DMS79 treated with DMSO at 0.1 percent for 48 hours (cell line): ENCODE data around the gene EHMT1.
A peak's percentile ranks its signal among the peaks of the same experiment; 100 is the strongest.

Experiments used
- DNase-seq: peaks from one replicate; lab custom pipeline; 2025; lab: John Stamatoyannopoulos, UW

Gene EHMT1

DNA sequence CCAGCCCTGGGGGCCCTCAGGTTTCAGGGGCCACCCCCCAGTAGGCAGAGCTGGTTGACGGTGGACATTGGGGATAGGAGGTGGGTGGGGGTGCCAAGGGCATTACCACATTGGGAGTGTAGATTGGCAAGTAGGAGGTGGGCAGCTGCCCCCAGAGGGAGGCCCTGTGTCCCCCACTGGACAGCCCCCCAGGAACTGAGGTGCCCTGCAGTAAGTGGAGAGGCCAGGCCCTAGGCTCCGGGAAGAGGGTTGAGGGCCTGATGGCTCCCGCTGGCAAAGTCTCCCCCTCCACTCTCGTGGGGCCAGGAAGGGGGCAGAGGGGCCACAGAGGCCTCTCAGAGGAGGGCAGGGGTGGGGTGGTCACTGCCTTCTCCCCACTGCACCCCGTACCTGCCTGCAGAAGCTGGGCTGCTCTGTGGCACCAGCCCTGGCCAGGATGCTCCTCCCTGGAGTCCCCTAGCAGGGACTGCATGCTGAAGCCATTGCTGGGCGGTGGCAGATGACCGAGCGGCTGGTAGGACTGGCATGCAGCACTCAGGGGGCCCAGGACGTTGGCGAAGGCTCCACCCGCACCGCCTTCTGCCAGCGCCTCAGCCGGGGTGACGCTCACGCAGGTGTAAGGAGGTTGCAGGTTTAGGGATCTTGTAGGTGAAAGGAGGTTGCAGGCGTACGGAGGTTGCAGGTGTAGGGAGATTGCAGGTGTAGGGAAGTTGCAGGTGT is 169.1 kb downstream of the EHMT1 start:
- DNase-seq, result no peak

DNA sequence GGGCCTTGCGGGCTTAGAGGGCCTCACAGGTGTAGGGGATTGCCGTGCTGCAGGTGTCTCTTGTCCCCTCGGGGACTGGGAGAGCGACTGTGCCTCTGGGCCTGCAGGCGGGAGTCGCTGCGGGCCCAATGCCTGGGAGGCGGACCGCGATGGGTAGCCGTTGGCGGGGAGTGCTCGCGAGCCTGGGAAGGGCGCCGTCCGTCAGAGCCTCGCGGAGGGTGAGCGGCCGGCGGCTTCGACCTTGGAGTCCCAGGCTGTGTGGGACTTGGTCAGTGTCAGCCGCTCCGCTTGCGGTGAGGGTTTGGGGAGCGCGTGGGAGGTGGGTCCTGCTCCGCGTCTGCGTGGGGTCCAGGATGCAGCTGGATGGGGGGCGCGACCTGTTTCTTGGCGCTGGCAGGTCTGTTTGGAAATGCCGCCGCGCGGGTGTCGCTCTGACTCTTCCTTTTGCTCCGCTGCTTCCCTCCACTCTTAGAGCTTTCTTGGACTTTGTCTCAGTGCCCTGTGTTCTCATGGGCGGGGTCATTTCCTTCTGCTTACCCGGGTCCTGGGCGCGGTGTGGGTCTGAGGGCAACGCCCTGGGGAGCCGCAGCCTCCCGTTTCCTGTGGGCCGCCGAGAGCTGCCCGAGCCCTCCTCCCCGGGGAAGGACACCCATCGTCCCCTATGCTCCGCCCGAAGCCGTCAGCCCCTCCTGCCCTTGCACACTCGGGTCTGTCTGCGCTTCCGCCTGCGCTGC is 169.9 kb downstream of the EHMT1 start:
- DNase-seq, result no peak

DNA sequence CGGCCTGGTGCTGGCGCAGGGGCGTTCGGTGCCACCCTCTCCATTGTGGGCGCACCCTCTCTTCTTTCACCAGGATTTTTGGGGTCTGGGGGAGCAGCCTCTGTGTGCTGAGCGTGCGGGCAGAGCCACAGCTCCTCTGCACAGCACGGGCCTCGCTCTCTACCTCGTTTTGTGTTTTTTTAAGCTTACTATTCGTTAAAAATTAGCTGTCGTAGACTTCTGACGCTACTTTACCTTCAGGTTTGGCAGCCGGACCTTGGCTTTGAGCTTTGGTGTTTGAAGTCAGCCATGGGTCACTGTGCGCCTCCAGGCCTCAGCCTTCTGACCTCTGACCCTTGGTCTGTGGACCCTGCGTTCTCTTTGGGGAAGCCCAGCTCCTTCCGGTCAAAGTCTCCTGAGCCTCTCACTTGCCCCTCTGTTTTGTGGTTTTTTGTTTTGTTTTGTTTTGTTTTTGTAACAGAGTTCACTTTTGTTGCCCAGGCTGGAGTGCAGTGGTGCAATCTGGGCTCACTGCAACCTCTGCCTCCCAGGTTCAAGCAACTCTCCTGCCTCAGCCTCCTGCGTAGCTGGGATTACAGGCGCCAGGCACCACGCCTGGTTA is 170.6 kb downstream of the EHMT1 start:
- DNase-seq, result no peak

DNA sequence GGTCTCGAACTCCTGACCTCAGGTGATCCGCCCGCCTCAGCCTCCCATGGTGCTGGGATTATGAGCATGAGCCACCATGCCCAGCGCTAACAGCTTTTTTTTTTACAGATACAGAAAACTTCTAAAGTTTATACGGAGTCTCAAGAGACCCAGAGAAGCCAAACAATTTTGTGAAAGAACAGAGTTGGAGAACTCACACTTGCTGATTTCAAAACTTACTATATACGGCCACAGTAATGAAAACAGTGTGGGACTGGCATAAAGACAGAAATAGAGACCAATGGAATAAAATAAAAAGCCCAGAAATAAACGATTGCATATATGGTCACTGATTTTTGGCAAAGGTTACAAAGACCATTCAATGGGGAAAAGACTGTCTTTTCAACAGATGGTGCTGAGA is 173.1 kb downstream of the EHMT1 start:
- no peak for DNase-seq

DNA sequence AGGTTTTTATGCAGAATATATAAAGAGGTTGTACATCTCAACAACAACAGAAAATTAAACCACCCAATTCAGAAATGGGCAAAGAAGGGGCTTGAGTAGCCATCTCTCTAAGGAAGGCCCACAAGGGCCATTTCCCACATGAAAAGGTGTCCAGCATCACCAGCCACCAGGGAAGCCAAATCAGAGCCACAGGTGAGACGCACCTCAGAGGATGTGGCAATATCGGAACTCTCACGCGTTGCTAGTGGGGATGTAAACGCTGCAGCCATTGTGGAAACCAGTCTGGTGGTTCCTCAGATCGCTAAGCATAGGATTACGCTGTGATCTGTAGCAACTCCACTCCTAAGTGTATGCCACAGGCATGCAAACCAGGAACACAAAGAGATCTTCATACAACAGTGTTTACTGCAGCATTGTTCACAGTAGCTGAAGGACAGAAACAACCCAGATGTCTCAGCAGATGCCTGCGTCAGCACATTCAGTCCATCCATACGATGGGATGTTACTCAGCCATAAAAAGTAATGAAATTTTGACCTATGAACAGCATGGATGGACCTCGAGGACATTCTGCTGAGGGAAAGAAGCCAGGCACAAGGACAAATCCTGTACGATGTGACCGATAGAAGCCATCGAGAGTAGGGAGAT is 174.5 kb downstream of the EHMT1 start:
- DNase-seq, result no peak

DNA sequence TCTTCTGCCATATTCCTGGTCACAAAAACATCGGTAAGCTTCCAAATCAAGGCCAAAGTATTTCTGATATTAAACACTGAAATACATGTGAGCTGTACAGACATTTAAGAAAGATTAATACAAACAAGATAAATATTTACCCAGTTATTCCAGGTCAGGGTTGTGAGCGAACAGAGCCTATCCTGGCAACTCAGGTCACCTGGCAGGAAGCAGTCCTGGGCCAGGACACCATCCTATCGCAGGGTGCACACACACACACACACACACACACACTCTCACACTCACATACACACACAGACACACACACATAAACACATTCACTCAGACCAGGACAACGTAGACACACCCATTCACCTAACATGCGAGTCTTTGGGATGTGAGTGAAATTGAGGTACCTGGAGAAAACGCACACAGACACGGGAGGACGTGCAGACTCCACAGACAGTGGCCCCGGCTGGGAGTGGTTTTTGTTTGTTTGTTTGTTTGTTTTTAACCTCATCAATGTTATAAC is 176.4 kb downstream of the EHMT1 start:
- no peak for DNase-seq

DNA sequence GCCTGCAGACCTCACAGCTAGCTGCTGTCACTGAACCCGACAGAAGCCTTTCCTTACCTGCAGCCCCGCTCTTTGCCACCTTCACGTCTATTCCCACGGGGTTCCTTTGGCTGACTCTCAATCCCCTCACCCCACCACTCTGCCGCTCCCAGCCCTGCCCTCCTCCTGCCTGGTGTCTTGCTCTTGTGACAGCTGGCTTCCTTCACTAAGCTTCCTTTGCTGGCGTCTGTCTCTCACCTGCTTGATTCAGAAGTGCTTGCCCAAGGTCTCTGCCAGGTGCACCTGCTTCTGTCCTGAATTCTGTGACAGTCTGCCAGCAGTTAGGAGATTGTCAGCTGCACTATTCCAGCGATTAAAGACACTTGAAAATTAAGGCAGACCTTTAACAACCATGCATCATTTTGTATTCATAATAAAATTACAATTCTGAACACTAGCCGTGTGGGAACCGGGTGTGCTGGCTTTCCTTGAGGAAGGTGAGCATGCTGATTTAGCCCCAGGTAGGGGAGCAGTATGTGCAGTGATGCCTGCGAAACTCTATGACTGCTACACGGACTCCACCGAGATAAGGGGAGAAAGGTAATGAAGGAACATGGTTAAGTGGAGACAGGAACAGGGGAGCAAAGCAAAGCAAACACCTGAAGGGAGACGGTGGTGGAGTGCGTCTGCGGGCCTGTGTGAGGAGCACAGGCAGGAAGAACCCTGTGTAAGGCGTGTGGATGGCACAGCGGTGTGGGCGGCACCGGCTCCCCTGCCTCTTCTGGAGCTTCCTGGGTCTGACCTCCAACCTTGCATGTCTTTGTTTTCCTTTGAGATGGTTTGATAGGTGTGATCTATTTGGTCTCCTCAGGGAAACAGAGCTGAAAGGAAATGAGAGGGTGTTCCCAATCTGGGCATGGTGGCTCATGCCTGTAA is 178.7 kb downstream of the EHMT1 start:
- DNase-seq, result peak; percentile 96

DNA sequence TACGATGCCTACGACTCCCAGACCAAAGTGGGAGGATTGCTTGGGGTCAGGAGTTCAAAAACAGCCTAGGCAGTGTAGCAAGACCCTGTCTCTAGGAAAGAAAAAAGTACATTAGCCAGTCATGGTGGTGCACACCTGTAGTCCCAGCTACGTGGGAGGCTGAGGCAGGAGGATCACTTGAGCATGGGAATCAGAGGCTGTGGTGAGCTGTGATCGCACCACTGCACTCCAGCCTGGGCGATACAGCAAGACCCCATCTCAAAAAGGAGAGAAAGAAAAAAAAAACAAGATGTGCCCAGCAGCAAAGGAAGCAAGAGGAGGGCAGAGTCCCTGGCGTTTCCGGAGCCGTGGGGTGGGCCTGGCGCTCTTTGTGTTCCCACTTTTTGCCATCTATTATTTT is 179.3 kb downstream of the EHMT1 start:
- DNase-seq, result no peak

DNA sequence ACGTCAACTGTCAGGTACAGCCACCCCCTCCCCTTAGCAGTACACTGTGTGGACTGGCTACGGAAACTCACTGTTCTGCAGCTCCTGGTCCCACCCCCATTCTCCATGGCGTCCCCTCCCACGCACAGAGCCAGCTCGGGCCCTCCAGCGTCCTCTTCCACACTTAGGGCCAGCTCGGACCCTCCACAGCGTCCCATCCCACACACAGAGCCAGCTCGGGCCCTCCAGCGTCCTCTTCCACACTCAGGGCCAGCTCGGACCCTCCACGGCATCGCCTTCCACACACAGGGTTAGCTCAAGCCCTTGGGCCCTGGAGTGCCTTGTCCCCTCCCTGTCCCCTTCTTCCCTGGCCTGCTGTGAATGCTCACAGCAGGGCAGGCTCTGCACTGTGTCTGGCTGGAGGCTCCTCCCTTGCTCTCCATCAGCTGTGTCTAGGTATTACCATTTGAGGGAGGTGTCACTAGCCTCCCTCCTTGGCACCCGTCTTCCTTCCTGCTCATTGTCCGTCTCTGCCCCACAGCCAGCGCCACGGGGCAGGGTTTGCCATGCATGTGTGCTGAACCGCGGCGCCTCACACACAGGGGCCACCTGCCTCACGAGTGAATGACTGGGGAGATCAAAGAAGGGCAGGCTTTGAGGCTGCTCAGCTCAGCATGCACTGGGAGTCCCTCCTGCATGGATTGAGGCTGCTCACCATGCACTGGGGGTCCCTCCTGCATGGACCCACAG is 180.3 kb downstream of the EHMT1 start:
- DNase-seq, result peak; percentile 21

DNA sequence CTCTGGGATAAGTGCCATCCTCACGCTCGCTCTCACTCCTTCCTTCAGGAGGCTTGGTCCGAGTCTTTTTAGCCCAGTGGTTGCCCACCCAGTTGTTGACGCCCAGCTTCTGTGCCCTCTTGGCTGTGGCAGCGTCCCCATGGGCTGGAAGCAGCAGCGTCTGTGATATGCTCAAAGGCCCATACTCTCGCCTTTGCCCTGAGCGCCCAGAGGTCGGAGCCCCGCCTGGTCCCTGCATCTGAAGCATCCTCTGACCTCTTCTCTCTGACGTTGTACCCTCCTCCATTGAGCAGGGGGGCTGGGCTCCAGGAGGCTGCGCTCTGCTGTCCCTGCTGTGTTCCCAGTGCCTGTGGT is 180.8 kb downstream of the EHMT1 start:
- DNase-seq, result no peak

DNA sequence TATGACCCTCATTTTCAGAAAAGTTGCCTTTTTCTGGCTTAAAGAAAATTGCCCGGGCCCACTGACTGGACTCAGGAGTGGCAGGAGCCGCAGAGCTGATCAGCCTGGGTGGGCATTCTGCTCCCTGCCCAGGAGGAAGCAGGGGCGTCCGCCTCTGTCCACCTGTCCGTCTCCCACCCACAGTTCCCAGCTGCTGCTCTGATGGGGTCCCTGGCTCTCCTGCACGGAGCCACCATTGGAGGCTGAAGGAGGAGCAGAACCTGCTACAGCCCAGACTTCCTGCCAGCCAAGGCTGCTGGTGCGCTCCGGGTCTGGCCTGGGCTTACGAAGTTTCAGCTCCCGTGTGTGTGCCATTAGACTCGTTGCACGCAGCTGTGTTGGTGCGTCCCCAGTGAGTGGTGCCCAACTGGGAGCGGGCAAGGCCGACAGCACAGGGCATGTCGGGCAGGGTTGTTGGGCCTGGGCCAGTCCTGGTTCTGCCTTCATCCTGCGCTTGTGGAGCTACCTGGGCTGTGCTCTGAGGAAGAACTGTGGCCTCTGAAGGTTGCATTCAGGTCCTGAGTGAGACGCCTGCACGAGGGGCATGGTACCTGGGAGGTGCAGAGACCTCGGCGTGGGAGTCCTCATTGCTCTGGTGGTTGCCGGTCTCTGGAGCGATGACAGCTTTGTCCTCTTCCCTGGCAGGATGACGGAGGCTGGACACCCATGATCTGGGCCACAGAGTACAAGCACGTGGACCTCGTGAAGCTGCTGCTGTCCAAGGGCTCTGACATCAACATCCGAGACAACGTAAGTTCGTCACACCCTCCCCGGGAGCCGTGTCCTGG is 181.6 kb downstream of the EHMT1 start:
- DNase-seq, result no peak

DNA sequence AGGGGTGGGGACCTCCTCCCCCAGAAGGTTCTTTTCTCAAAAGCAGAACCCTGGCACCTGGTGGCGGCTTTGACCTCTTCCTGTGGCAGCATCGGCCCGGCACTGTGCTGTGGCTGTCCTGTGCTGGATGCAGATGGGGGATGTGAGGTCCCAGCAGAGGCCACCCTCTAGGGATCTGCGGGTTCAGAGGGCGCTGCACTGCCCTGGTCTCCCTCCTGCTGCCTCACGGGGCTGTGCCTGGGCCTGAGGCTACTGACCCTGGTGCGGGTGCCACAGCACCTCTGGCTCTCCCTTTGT is 182.2 kb downstream of the EHMT1 start:
- no peak for DNase-seq

DNA sequence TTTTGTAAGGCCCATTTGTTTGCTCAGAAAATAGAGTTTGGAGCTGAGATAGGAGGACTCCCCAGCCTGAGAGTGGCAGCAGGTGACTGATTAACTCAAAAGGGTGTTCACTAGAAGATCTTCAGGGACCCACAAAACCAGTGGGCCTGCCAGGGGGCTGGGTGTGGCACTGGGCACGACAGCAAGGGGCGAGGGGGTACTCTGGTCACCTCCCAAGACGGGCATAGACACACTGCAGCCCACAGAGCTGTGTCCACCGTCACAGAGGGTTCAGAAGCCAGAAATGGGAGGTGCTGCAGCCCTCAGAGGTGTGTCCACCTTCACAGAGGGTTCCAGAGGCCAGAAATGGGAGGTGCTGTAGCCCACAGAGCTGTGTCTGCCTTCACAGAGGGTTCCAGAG is 183.2 kb downstream of the EHMT1 start:
- DNase-seq, result no peak

DNA sequence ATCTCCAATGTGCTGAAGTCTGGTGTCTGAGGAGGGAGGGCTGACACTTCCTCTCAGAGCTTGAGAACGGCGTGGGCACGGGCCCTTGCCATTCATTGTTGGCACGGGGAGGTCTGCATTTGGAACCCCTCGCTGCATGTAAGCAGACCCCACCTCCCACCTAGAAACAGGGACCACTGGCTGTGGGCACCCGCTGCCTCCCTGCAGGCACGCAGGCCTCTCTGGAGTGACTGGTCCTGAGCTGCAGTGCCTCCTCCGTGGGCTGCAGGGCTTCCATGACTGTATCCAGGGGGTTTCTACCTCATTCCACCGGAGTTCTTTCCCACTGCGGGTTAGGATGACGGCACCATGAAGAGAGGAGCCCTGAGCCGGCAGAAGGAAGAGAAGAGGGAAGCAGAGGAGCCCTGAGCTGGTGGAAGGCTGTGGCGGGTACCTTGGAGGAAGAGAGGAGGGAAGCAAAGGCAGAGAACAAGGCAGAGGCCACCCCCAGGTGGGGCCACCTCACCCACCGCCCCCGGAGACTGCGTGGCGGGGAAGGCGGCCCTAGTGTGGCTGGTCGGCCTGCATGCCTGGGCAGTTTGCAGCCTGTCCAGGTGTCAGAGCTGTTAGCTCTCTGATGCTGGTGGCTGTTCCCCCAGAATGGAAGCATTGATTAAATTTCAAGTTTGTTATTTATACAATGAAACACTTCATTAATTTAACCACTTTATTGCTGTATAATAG is 183.9 kb downstream of the EHMT1 start:
- no peak for DNase-seq

DNA sequence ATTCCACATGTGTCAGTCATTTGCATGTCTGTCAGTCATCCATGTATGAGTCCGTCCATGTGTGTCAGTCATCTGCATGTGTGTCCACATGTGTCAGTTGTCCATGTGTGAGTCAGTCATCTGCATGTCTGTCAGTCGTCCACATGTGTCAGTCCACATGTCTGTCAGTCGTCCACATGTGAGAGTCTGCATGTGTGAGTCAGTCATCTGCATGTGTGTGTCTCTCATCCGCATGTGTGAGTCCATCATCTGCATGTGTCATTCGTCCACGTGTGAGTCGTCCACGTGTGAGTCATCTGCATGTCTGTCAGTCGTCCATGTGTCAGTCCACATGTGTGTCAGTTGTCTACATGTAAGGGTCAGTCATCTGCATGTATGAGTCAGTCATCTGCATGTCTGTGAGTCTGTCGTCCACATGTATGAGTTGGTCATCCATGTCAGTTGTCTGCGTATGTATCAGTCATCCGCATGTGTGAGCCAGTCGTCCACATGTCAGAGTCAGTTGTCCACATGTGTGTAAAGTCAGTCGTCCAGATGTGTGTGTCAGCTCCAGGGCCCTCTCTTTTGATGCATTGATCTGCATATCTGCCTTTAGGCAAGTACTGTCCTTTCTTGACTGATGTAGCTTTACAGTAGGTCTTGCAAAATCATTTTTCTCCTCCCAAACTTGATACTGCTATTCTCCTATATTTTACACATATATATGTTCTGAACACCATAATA is 186.3 kb downstream of the EHMT1 start:
- DNase-seq, result no peak

DNA sequence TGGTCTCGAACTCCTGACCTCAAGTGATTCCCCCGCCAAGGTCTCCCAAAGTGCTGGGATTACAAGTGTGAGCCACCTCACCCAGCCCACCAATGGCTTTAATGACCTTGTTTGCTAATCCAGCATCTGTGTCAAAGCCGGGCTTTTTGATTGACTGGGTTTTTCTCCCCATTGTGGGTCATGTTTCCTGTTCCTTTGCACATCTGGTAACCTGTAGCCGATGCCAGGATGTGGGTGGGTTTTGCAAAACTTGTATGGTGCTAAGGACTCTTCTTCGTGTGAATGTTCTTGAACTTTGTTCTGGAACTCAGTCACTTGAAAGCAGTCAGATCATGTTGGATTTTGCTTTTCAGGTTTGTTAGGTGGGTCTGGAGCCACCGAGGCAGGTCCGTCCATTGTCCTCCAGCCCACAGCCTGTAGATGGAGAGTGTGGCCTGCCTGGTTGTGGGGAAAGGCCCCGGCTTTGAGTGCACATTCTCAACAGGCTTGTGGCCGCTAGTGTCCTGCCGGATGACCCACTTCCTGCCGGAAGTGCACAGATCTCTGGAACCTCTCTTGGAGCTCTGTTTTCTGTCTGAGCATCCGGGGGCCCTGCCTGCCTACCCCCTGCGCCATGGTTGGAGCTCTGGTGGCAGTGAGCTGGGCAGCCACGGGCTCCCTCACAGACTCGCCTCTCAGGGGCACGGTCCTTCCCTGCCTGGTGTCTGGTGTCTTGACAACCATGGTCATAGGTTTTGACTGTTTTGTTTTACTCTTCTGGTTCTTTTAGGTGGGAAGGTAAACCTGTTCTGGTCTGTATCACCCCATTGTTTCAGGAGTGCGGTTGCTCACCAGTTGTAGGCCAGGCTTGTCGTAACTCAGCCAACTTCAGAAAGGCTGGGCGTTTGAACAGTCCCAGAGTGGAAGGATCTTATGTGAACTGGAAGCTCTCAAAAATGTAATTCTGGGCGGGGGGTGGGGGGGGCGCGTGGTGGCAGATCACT is 189.2 kb downstream of the EHMT1 start:
- no peak for DNase-seq

DNA sequence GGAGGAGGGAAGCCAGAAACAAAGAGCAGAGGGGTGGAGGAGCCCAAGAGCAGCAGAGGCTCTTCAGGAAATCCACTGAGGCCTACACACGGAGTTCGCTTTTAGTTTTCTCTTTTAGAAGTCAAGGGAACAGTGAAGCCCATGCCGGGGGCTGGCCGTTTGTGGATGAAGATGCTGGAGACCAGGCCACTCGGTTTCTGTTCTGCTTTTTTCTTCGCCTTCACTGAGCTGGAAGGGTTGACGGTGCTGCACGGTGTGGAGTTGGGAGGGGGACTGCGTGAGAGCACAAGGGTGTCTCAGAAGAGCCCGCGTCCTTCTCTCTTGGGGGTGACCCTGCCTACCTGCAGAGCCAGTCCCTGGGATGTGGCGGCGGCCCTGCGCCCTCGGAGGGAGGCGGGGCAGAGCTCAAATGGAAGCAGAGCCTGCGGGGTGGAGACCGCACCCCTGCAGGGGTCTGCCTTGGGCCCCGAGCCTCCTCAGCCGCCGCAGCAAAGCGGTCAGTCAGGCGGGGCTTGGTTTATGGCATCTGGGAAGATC is 190.3 kb downstream of the EHMT1 start:
- no peak for DNase-seq
